Omental fat pad (tissue), 4 donors: Measurements from ENCODE around the gene HSPG2. TPM values are rescaled to one million over a fixed set of nuclear protein-coding genes. Genes with fewer than 3 reads are reported as not detected.

ENCODE experiments used
- ATAC-seq: fragments of 150-250 bp; one replicate; pipeline ENCODE4 v1.9.1; 2016; ENCODE audit warnings: mild to moderate bottlenecking, moderate library complexity; ENCODE audit not compliant: low FRiP score
- DNase-seq: peaks from one replicate; pipeline ENCODE4 v3.0.0-alpha.2; 2019; ENCODE audit warnings: low spot score
- total RNA-seq, 4 donors: library from RNA; depleted of rRNA; stranded (reverse); fragments of >200 nt; gene quantifications; one replicate each; pipeline ENCODE4 v1.1.0, GENCODE V29; 2016
- TF ChIP-seq, protein P1 (sequence below), 3 donors: fragments of 450-650 bp; IDR thresholded peaks; one replicate each; pipeline ENCODE4 v1.5.1; 2016 to 2017; ENCODE audit warnings: antibody characterized with exemption in 3 of 3, mild to moderate bottlenecking in 3 of 3, moderate library complexity in 2 of 3

HSPG2 gene
- total RNA-seq, 4 donors from 2014 or later, result 66.0 to 496 (median 198) TPM

DNA sequence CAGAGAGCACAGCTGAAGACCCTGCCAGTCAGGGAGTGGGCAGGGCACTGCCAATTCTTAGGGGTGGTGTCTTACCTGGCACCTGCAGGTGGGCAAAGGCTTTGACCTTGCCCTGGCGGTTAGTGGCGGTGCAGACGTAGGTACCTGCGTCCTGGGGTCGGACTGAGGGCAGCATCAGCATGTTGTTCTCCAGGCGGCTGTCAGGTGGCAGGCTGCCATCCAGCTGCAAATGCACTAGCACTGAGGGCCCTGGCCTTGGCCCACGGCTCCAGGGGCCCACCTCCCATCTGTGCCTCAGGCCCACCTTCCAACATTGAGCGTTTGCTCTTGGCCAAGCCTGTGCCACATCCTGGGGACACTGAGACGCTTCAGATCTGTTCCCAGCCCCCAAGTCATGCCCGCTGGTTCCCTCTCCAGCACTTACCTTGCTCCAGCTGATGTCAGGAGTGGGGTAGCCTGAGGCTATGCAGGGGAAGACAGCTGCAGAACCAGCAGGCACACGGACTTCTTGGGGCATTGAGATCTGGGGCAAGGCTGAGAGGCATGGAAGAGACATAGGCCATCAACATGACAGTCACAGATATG, 103.6 kb downstream of the HSPG2 start:
- TF ChIP-seq, protein P1, sequence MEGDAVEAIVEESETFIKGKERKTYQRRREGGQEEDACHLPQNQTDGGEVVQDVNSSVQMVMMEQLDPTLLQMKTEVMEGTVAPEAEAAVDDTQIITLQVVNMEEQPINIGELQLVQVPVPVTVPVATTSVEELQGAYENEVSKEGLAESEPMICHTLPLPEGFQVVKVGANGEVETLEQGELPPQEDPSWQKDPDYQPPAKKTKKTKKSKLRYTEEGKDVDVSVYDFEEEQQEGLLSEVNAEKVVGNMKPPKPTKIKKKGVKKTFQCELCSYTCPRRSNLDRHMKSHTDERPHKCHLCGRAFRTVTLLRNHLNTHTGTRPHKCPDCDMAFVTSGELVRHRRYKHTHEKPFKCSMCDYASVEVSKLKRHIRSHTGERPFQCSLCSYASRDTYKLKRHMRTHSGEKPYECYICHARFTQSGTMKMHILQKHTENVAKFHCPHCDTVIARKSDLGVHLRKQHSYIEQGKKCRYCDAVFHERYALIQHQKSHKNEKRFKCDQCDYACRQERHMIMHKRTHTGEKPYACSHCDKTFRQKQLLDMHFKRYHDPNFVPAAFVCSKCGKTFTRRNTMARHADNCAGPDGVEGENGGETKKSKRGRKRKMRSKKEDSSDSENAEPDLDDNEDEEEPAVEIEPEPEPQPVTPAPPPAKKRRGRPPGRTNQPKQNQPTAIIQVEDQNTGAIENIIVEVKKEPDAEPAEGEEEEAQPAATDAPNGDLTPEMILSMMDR (IDR thresholded peaks at IDR 0.05), result no peak
- DNase-seq, result no peak
- no peak for ATAC-seq

DNA sequence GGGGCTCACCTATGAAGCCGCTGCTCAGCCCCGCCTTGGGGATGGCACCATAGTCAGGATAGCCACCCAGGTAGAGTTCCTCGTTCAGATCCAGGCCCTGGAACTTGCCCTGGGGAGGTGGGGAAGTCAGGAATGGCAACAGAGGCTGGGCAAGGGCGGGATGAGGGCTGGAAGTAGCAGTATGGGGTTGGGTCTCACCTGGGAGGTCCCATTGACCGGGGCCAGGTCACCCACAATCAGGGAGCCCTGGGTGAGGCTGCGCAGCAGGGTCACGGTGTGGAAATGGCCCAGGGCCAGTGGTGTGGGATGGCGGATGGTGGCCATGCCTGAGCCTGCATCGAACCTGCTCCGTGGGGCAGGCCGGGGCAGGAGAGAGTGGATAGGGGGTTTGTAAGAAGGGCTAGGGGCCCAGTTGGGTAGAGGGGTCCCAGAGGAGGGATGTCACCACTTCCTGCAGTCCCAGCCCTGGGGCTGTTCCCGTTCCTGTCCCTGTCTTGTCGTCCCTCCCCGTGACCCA, 105.6 kb downstream of the HSPG2 start:
- DNase-seq (no peak), ATAC-seq (no peak)

DNA sequence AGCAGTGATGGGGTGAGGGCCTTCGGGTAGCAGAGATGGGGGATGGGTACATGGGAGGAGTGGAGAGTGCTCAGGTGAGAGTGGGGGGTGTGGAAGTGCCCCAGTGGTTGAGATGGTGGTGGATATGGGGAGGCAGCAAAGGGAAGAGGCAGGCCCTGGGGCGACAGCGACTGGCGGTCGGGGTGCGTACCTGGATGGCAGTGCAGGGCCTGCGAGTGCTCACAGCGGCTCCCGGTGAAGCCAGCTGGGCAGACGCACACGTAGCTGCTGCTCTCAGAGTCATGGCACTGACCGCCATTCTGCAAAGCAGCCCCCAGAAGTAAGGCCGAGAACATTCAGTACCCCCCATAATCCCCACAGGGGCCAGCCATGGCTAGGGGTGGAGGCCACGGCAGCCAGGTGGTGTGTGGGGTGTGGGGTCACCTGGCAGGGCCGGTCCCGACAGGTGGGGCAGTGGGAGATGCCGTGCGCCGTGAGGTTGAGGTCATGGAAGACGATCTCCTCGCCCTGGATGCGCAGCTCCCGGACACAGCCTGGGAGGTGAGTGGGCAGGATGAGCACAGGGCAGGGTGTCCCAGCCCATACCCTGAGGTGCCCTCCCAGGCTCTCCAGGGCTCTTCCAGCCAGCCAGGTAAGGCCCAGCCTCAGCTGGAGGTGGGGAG, 106.2 kb downstream of the HSPG2 start:
- TF ChIP-seq, protein P1 (IDR thresholded peaks at IDR 0.05), result no peak
- DNase-seq (no peak), ATAC-seq (no peak)

More for the DNA sequence above, 105.6 kb downstream of the HSPG2 start:
- TF ChIP-seq, protein P1 (IDR thresholded peaks at IDR 0.05), result no peak

DNA sequence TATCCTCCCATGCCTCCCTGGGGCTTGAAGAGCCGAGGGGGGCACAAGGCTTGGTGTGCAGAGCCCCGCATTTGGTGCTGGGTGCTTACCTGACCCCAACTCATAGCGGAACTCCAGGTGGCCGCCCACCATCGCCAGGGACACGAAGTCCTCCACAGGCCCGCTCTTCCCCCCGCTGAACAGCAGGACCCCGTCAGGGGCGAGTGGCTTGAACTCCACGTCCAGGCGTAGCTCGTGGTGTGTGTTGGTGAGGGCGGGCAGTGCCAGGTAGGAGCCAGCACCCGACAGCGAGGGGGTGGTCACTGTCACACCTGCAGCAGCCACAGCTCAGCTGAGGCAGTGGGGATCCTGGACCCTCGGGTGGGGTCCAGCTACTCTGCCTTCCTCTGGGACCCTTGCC, 107.8 kb downstream of the HSPG2 start:
- TF ChIP-seq, protein P1 (IDR thresholded peaks at IDR 0.05), result no peak
- ATAC-seq, result no peak
- no peak for DNase-seq

DNA sequence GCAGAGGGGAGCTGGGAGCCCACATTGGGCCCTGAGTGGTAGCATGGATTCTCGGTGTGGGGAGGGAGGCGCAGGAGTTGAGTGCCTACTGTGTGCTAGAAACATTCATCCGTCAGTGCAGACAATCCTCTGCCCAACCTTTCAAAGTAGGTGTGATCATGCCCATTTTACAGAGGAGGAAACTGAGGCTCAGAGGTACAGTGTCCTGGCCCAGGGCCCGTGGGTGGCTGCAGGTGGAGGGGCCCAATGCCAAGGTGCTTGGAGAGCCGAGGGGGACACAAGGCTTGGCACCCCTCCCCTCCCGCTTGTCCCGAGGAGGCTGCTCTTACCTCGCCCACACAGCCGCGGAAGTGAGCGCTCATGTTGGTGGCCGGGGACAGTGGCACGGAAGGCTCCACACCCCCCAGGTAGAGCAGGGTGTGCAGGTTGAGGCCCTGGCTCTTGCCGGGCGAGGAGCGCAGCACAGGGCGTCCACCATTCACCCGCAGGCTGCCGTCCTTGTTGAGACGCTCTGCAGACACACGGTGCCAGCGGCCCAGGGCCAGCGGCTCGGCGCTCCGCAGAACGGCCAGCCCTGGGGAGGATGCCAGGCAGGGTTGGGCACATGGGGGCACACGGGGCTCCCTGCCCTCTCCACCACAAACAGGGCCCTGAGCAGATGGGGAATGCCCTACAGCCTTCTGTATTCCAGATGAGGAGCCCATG, 108.5 kb downstream of the HSPG2 start:
- TF ChIP-seq, protein P1 (IDR thresholded peaks at IDR 0.05), result no peak
- DNase-seq (no peak), ATAC-seq (no peak)

DNA sequence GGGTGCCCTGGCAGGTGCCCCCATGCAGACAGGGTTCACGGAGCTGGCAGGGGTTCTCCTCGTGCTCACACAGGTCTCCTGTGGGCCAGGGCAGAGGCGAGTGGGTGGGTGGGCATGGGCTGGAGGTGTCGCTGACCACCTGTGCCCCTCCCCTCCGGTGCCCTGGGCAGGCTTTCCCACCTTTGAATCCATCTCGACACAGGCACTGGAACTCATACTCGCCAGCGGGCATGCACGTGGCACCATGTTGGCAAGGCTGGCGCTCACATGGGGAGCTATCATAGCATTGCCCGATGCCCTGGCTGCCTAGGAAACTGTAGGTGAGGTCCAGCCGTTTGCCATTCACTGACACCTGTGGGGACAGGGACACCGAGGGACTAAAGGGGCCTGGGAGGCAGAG, 109.0 kb downstream of the HSPG2 start:
- DNase-seq (no peak), ATAC-seq (no peak)
- TF ChIP-seq, protein P1 (IDR thresholded peaks at IDR 0.05), result no peak
